Fibroblast of mammary gland (primary cell): ENCODE measurements around the gene DDX31.
A peak's percentile ranks its signal among the peaks of the same experiment; 100 is the strongest.

Experiments
- DNase-seq: peaks from one replicate; pipeline ENCODE4 v3.0.0-alpha.2; 2010; ENCODE audit warnings: low read depth
- H3K4me3 ChIP-seq: 2 replicates; pipeline ENCODE4 v1.5.1; 2011; ENCODE audit warnings: low read depth, mild to moderate bottlenecking, low read length, moderate library complexity; ENCODE audit not compliant: control insufficient read depth
- CTCF ChIP-seq: conservative IDR thresholded peaks from 2 replicates; pipeline ENCODE4 v1.5.1; 2011; ENCODE audit warnings: low read depth, low read length, inconsistent platforms; ENCODE audit not compliant: control insufficient read depth, insufficient read depth

DDX31 gene

DNA sequence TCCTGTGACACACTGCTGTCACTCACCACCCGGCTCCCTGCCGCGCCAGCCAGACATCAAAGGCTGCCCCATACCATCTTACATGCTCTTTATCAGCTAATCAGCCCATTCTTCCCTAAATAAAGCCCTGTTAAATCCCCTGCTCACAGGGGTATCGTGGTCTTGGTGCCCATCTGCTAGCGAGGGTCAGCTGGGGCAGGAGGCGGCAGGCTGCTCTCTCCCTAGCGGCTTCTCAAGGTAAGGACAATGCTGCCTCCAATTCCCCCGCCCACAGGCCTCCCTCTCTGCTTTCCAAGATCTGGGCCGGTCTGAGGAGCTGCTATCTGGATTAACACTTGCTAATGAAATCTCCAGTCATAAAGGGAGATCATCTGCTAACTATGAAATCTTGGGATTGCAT, 60.6 kb downstream of the DDX31 start:
- H3K4me3 ChIP-seq: no peak overlapping the region
- TF ChIP-seq CTCF: no peak
- no peak for DNase-seq

DNA sequence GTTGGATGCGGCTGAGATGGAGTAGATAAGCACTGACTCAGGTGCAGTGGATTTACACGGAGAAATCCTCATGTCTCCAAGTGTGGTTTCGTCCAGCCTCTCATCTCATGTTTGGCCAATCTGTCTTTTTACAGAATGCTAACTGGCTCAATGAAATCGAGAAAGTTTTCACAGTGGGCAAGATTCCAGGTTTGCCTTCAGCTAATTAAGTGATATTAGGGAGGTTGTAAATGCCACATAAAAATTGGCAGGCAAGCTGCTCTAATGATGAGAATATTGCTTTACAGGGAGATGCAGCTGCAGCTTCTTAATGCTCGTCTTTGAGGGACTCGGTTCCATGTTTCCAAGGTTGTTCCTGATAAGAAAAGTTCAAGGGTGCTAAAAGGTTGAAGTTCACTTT, 63.7 kb downstream of the DDX31 start:
- H3K4me3 ChIP-seq: no peak overlapping the region
- DNase-seq: no peak
- TF ChIP-seq CTCF: no peak

DNA sequence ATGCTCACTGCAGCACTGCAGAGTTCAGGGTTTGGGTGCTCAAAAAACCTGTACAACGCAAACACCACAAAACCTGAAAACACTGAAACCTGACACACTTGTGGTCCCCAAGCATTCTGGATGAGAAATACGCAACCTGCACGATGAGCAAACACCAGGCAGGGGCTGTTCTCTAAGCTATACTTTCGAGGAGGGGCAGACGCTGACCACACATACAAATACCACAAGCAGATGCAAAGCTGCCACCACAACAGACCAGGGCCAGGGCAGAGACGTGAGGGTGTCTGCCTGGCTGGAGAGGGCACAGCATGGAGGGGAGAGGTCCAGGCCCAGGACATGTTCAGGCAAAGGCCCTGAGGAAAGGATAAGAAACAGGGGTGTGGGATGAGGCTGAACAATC, 64.4 kb downstream of the DDX31 start:
- TF ChIP-seq CTCF: no peak

DNA sequence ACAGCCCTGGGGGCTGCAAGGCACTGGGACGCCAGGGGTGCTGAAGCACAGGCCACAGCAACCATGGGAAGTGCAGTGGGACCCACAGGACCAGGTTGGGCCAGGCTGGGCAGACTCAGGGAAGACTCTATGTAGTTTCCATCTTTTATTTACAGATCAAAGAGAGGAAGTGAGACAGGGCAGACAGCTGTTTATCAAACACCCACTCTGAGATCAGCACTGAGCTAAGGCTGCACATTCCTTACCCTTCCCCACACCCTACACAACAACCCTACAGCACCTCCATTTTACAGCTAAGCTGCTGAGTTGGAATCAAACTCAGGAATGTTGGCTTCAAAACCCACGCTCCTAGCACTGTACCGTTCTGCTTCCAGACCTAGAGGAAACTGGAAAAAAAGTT, 67.6 kb downstream of the DDX31 start:
- TF ChIP-seq CTCF: no peak
- H3K4me3 ChIP-seq: no peak overlapping the region
- DNase-seq: no peak

More for the DNA sequence above, 64.4 kb downstream of the DDX31 start:
- no peak for DNase-seq
- no peak overlapping the region for H3K4me3 ChIP-seq

GRCh38 chr9:132600326-132600984, 69.3 kb downstream of the DDX31 start:
- DNase-seq: no peak
- no peak overlapping the region for H3K4me3 ChIP-seq
- no peak for TF ChIP-seq CTCF

DNA sequence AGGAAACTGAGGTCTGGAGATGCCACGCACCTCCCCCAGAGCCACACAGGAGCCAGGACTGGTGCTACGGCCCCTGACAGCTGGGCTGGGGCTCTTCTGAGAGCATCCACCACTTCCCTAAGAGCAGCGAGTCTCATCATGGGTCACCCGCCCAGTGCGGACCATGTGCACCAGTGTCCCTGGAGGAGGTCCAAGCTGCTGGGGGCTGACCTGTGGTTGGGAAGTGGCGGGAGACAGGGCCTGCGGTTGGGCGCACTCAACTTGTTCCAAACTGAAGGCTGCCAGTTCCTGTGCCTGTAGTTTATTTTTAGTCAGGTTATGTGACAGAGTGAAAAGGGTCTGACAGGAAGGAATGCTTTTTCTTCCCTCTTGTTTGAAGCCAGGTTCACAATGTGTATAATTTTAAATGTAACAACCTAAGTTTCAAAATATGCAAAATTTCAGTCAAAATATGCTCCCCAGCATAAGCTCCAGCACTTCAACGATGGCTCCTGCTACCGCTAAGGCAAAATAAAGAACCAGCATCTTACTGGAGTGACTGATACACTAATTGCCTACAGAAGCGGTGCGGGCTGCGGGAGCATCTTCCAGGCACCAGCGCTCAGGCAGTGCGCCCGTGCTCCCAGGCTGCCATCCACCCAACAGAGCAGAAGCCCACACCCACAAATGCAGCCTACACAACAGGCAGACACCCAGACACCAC, 72.6 kb downstream of the DDX31 start:
- no peak for TF ChIP-seq CTCF
- DNase-seq: peak; percentile 16

More for the DNA sequence above, 72.6 kb downstream of the DDX31 start:
- no peak overlapping the region for H3K4me3 ChIP-seq
